CD4-positive, alpha-beta T cell treated with Interleukin-6 at 100 ng/mL for 8 hours (primary cell): ENCODE data around the gene SLC17A4.

Experiments
- DNase-seq: peaks from one replicate; pipeline ENCODE4 v3.0.0-alpha.2; 2020; ENCODE audit warnings: mixed read lengths, low spot score

SLC17A4 gene

GRCh38 chr6:25749837-25750236 is 4.7 kb upstream of the SLC17A4 start:
- DNase-seq = no peak

- DNase-seq = no peak
These were observed 3.6 kb upstream of the SLC17A4 start for GRCh38 chr6:25750906-25751305.

- DNase-seq = no peak
These were observed 1.5 kb upstream of the SLC17A4 start for GRCh38 chr6:25753079-25753478.

- DNase-seq = no peak
These were observed 941 bp downstream of the SLC17A4 start for GRCh38 chr6:25755483-25755882.

GRCh38 chr6:25756382-25757363 is 2.1 kb downstream of the SLC17A4 start:
- DNase-seq = no peak

- DNase-seq = no peak
These were observed 3.5 kb downstream of the SLC17A4 start for GRCh38 chr6:25757936-25758642.

GRCh38 chr6:25764611-25765010 is 10.1 kb downstream of the SLC17A4 start:
- no peak for DNase-seq

- no peak for DNase-seq
These were observed 14.0 kb downstream of the SLC17A4 start for GRCh38 chr6:25768566-25768965.

- DNase-seq = no peak
These were observed 15.4 kb downstream of the SLC17A4 start for GRCh38 chr6:25769983-25770382.

GRCh38 chr6:25774120-25774715 is 19.7 kb downstream of the SLC17A4 start:
- DNase-seq = no peak

GRCh38 chr6:25777031-25777430 is 22.5 kb downstream of the SLC17A4 start:
- DNase-seq = no peak

- no peak for DNase-seq
These were observed 23.5 kb downstream of the SLC17A4 start for GRCh38 chr6:25777856-25778649.

- no peak for DNase-seq
These were observed 26.6 kb downstream of the SLC17A4 start for GRCh38 chr6:25781134-25781533.

- DNase-seq = no peak
These were observed 32.9 kb downstream of the SLC17A4 start for GRCh38 chr6:25787428-25787827.

- DNase-seq = peak; percentile 25
These were observed 33.9 kb downstream of the SLC17A4 start for GRCh38 chr6:25788305-25788922.

- DNase-seq = no peak
These were observed 34.9 kb downstream of the SLC17A4 start for GRCh38 chr6:25789475-25789874.

- DNase-seq = no peak
These were observed 37.5 kb downstream of the SLC17A4 start for GRCh38 chr6:25792016-25792415.

- DNase-seq = no peak
These were observed 39.4 kb downstream of the SLC17A4 start for GRCh38 chr6:25793970-25794369.

- no peak for DNase-seq
These were observed 40.2 kb downstream of the SLC17A4 start for GRCh38 chr6:25794784-25795183.

- no peak for DNase-seq
These were observed 46.9 kb downstream of the SLC17A4 start for GRCh38 chr6:25801436-25801835.

- no peak for DNase-seq
These were observed 50.3 kb downstream of the SLC17A4 start for GRCh38 chr6:25804804-25805203.
